Ishikawa (cell line): ENCODE results near the gene TEAD1.

ENCODE experiments used
- CEBPB ChIP-seq: IDR thresholded peaks from 2 replicates; pipeline ENCODE4 v1.6.1; 2012
- CREB1 ChIP-seq: IDR thresholded peaks from 2 replicates; pipeline ENCODE4 v1.6.1; 2012; ENCODE audit warnings: low read depth
- EGR1 ChIP-seq: IDR thresholded peaks from 2 replicates; pipeline ENCODE4 v1.6.1; 2012
- EP300 ChIP-seq: IDR thresholded peaks from 2 replicates; pipeline ENCODE4 v1.6.1; 2012; ENCODE audit warnings: borderline replicate concordance
- FOXM1 ChIP-seq: IDR thresholded peaks from 2 replicates; pipeline ENCODE4 v1.6.1; 2012; ENCODE audit warnings: low read depth, borderline replicate concordance
- NFIC ChIP-seq: IDR thresholded peaks from 2 replicates; pipeline ENCODE4 v1.6.1; 2012
- RAD21 ChIP-seq: IDR thresholded peaks from 2 replicates; pipeline ENCODE4 v1.6.1; 2012; ENCODE audit warnings: low read depth
- TAF1 ChIP-seq: IDR thresholded peaks from 2 replicates; pipeline ENCODE4 v1.6.1; 2012; ENCODE audit warnings: low read depth, mild to moderate bottlenecking
- TCF12 ChIP-seq: IDR thresholded peaks from 2 replicates; pipeline ENCODE4 v1.6.1; 2012; ENCODE audit warnings: low read depth
- TEAD4 ChIP-seq: IDR thresholded peaks from 2 replicates; pipeline ENCODE4 v1.6.1; 2012
- YY1 ChIP-seq: IDR thresholded peaks from 2 replicates; pipeline ENCODE4 v1.6.1; 2012; ENCODE audit warnings: low read depth
- ZBTB7A ChIP-seq: IDR thresholded peaks from 2 replicates; pipeline ENCODE4 v1.6.1; 2012; ENCODE audit warnings: low read depth
- TF ChIP-seq, protein P1 (sequence below): IDR thresholded peaks from 2 replicates; pipeline ENCODE4 v1.6.1; 2012
- TF ChIP-seq, protein P2 (sequence below): IDR thresholded peaks from 2 replicates; pipeline ENCODE4 v1.6.1; 2012; ENCODE audit warnings: low read depth, mild to moderate bottlenecking
- TF ChIP-seq, protein P3 (sequence below): IDR thresholded peaks from 2 replicates; pipeline ENCODE4 v1.6.1; 2012

The TEAD1 gene

DNA sequence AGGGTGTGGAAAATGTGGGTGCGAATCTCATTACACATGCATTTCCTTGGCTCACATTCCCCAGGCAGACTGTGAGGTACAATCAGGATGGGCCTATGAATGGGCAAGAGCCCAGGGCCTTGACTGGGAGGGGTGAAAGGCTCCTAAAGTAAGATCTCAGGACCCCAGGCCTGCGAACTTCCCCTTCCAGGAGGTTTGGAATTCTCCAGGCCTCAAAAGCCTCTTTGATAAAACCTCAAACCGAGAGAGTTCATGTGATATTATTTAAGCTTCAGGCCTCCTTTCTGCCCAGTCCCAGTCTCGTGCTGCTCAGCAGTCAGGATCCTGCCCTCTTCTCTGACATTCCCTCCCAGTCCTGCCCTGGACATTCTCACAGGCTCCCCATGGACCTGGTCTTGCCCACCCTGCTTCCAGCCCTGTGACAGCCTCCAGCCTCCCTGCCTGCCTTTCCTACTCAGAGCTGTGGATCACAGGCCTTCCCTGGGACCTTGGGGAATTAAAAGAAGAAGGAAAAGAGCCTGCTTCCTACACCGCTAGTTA lies 37.3 kb upstream of the TEAD1 start:
- no peak for TF ChIP-seq ZBTB7A
- TF ChIP-seq, protein P1, sequence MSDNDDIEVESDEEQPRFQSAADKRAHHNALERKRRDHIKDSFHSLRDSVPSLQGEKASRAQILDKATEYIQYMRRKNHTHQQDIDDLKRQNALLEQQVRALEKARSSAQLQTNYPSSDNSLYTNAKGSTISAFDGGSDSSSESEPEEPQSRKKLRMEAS: no peak
- no peak for TF ChIP-seq FOXM1
- TF ChIP-seq TCF12: no peak
- TF ChIP-seq YY1: no peak
- TF ChIP-seq, protein P2, sequence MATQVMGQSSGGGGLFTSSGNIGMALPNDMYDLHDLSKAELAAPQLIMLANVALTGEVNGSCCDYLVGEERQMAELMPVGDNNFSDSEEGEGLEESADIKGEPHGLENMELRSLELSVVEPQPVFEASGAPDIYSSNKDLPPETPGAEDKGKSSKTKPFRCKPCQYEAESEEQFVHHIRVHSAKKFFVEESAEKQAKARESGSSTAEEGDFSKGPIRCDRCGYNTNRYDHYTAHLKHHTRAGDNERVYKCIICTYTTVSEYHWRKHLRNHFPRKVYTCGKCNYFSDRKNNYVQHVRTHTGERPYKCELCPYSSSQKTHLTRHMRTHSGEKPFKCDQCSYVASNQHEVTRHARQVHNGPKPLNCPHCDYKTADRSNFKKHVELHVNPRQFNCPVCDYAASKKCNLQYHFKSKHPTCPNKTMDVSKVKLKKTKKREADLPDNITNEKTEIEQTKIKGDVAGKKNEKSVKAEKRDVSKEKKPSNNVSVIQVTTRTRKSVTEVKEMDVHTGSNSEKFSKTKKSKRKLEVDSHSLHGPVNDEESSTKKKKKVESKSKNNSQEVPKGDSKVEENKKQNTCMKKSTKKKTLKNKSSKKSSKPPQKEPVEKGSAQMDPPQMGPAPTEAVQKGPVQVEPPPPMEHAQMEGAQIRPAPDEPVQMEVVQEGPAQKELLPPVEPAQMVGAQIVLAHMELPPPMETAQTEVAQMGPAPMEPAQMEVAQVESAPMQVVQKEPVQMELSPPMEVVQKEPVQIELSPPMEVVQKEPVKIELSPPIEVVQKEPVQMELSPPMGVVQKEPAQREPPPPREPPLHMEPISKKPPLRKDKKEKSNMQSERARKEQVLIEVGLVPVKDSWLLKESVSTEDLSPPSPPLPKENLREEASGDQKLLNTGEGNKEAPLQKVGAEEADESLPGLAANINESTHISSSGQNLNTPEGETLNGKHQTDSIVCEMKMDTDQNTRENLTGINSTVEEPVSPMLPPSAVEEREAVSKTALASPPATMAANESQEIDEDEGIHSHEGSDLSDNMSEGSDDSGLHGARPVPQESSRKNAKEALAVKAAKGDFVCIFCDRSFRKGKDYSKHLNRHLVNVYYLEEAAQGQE: no peak
- no peak for TF ChIP-seq TEAD4
- TF ChIP-seq NFIC: no peak
- no peak for TF ChIP-seq TAF1
- TF ChIP-seq EP300: no peak
- TF ChIP-seq RAD21: no peak
- no peak for TF ChIP-seq CREB1
- TF ChIP-seq, protein P3, sequence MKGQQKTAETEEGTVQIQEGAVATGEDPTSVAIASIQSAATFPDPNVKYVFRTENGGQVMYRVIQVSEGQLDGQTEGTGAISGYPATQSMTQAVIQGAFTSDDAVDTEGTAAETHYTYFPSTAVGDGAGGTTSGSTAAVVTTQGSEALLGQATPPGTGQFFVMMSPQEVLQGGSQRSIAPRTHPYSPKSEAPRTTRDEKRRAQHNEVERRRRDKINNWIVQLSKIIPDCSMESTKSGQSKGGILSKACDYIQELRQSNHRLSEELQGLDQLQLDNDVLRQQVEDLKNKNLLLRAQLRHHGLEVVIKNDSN: no peak
- TF ChIP-seq CEBPB: no peak
- no peak for TF ChIP-seq EGR1

GRCh38 chr11:12639388-12639787 lies 34.8 kb upstream of the TEAD1 start:
- TF ChIP-seq EP300: no peak
- TF ChIP-seq TAF1: no peak
- no peak for TF ChIP-seq ZBTB7A
- TF ChIP-seq, protein P2: no peak
- no peak for TF ChIP-seq TCF12
- no peak for TF ChIP-seq CREB1
- TF ChIP-seq FOXM1: no peak
- TF ChIP-seq RAD21: no peak
- no peak for TF ChIP-seq NFIC
- no peak for TF ChIP-seq EGR1
- TF ChIP-seq, protein P1: no peak
- TF ChIP-seq YY1: no peak
- no peak for TF ChIP-seq CEBPB
- TF ChIP-seq, protein P3: no peak

- TF ChIP-seq, protein P1: no peak
- TF ChIP-seq NFIC: no peak
- TF ChIP-seq, protein P2: no peak
- no peak for TF ChIP-seq CREB1
- no peak for TF ChIP-seq EP300
- TF ChIP-seq TEAD4: no peak
- TF ChIP-seq TAF1: no peak
- no peak for TF ChIP-seq FOXM1
- no peak for TF ChIP-seq ZBTB7A
- TF ChIP-seq YY1: no peak
- TF ChIP-seq TCF12: no peak
- no peak for TF ChIP-seq EGR1
- no peak for TF ChIP-seq RAD21
- TF ChIP-seq CEBPB: no peak
- TF ChIP-seq, protein P3: no peak
These were observed 33.9 kb upstream of the TEAD1 start for GRCh38 chr11:12640355-12640754.
